Activated T-cell treated with anti-CD3 and anti-CD28 coated beads for 24 hours (primary cell): ENCODE measurements around the gene MAPK1.
"Not testable (repeated sequence)": the region's sequence is repeated elsewhere in the genome, so short reads cannot be mapped to it uniquely, and the experiment has no call there.

ENCODE experiments used
- DNase-seq: peaks from one replicate; pipeline ENCODE4 v3.0.0-alpha.2; 2020; ENCODE audit warnings: low read depth

The MAPK1 gene

DNA sequence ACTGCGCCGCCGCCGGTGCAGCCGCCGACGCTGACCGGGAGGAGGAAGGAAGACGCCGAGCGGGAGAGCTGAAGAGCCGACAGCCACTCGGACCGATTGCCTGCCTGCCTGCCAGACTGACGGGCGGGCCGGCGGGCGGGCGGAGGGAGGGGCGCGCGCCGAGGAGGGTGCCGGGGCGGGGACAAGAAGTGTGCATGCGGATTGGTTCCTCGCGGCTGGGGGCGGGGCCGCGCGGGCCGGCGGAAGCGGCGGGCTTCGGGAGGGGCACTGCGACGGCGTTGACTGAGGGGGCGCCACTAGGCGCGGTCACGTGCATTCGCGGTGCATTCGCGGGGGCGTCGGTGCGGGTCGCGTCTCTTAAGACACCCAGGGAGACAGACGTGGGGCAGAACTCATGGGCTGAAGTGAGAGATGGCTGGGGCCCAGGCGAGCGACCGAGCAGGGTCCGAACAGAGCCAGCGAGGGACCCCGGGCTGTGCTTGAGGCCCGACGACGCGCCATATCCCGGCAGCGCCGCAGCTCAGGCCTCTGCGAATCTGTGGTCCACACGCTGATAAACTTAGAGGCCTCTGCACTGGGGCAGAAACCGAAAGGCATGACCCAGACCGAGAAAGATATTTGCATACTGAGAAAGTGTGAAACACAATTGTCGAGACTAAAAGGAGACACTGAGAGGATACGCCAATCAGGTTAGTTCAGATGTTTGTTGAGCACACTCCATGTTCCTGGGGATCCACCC is at the start of gene MAPK1:
MAPK1 (minus strand) TSS at position 118 of the 739 bp plus-strand sequence. CDS start 205 bp downstream, outside the sequence.
- peak; percentile 92 for DNase-seq

DNA sequence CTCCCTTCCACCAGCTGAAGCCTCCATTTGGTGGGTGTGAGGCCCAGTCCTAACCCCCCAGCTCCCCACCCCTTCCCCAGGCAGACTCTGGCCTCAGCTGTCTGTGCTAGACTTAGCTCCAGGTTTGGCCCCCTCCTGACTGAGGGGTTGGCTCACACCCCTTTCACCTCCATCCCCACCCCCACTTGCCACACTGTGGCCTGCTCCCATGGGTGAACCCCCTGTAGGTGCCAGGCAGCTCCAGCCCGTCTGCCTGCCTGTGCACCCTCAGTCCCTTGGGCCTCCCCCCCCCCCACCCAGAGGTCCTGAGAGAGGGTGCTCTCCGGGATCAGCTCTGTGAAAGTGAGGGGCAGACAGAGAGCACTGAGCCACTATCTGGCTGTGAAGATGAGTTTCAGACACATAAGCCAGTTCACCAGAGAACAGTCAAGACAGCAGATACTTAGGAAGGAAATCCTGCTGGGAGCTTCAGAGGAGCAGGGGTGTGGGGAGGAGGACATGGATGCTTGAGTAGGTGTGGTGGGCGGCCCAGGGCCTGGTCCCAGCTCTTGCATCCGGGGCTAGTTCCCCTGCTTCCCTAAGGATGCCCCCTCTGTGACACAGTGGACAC is 49.0 kb upstream of the MAPK1 start:
- no peak for DNase-seq

DNA sequence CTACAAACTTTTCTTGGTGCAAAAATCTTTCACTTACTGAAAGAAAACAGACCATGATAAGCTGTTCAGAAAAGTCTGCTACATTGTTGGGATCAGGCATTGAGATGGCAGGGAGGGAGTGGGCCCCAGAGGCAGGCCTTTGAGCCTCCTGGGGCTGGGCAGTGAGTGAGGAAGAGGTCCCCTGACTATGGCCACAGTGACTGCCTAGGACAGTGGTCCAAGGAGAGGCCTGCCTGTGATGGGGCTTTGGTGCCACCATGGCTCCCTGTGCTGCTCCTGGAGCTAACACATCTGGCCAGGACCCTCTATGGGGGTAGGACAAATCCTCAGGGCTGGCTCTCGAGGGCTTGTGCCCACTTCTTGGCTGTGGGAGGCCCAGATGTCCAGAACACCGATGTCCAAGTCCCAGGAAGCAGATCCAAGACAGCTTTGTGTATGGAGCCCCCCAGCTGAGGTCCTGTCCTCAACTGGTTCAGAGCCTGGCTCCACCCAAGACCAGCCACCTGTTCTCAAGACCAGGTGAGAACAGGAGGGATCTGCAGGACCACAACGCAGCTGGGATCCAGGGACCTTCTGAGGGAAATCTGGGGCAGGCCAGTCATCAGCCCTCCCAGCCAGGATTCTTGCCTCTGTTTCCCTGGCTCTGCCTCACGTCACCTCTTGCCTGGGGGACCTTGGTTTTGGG is 48.3 kb upstream of the MAPK1 start:
- DNase-seq: no peak

DNA sequence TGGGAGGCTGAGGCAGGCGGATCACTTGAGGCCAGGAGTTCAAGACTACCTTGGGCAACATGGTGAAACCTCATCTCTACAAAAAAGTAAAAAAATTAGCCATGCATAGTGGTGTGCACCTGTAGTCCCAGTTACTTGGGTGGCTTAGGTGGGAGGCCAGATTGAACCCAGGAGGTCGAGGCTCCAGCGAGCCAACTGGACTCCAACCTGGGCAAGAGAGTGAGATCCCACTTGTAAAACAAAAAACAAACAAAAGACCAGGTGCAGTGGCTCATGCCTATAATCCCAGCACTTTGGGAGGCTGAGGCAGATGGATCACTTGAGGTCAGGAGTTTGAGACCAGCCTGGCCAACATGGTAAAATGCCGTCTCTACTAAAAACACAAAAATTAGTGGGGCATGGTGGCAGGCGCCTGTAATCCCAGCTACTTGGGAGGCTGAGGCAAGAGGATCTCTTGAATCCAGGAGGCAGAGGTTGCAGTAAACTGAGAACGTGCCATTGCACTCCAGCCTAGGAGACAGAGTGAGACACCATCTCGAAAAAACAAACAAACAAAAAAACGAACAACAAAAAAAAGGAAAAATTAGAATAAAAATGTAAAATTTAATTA is 46.7 kb upstream of the MAPK1 start:
- not testable (repeated sequence) for DNase-seq

DNA sequence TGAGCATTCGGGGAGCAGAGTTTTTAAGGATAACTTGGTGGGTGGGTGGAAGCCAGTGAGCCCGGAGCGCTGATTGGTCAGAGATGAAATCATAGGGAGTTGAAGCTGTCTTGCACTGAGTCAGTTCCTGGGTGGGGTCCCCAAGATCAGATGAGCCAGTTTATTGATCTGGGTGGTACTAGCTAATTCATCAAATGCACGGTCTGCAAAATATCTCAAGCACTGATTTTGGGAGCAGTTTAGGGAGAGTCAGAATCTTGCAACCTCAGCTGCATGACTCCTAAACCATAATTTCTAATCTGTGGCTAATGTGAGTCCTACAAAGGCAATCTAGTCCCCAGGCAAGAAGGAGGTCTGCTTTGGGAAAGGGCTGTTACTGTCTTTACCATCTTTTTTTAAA is 42.9 kb upstream of the MAPK1 start:
- not testable (repeated sequence) for DNase-seq

DNA sequence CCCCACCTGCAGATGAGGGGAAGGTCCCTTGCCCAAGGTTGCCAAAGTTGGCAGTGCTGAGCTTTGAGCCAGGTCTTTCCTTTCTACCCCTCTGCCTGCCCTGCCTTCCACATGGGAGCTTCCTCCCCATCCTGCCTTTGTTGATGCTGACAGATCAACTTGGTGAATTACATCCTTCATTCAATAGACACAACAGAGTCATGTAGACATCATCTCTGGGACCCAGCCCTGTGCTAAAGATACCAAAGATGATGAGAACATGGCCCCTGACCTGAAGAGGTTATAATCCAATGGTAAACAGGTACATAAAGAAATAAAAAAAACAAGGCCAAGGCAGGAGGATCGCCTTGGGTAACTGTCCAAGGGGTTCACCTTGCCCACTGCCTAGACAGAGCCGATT is 42.4 kb upstream of the MAPK1 start:
- DNase-seq: no peak

DNA sequence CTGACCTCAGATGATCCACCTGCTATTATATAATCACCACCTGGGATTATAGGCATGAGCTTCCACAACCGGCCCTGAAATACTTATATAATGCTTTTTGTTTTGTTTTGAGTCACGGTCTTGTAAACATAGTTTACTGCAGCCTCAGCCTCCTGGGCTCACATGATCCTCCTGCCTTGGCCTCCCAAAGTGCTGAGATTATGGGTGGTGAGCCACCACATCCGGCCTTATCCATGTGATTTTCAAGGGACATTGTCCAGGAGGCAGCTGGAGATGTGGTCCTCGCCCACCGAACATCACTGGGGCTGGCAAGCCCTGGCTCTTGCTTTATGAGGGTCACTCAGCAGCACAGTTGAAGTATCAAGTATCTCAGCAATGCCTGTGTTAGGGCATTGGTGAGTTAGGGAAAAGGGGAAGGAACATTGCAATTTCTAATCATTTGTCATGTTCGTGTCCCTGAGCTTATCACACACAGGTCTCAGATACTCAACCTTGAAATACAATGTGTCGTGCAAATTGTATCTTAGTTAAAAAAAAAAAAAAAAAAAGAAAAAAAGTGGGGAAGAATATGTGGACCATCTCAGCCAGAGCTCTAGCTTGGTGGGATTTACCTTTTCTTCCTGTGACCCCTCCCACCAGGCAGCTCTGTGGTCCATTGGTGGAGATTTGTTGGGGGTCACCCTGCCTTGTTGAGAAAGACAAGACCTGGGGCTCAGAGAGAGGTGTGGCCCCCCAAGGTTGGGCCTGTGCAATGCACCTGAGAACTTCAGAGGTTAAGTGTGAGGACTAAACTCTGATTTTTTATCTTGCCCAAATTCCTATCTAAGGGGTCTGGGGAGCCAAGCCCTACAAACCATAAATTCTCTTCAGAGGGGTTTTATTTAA is 40.4 kb upstream of the MAPK1 start:
- no peak for DNase-seq

DNA sequence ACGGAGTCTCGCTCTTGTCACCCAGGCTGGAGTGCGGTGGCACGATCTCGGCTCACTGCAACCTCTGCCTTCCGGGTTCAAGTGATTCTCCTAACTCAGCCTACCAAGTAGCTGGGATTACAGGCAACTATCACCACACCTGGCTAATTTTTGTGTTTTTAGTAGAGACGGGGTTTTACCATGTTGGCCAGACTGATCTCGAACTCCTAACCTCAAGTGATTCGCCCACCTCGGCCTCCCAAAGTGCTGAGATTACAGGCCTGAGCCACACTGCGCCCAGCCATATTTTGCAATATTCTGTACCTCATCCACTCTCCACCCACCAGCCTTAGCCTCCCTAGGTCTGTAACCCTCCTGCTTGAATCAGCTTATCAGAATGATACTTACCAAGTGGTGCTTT is 37.8 kb upstream of the MAPK1 start:
- not testable (repeated sequence) for DNase-seq

DNA sequence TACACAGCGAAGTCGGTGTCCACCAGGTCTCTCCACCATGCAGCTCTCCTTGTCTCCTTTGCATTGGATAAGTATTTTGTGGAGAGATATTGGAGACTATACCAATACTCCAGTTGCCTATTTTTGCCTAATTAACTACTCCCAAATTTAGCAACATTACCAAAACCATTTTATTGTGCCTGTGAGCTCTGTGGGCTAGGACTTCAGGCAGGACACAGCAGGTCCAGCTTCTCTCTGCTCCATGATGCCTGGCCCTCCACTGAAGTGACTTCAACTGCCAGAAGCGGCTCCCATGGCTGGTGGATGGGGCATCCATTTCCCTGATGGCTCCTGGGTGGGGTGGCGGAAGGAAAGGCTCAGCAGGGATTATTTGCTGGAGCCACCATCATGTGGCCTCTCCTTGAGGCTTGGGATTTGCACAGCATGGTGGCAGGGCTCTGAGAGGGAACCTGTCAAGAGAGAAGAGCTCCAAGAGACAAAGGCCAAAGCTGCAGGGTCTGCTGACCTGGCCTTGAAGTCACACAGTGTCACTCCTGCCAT is 36.9 kb upstream of the MAPK1 start:
- DNase-seq: no peak

DNA sequence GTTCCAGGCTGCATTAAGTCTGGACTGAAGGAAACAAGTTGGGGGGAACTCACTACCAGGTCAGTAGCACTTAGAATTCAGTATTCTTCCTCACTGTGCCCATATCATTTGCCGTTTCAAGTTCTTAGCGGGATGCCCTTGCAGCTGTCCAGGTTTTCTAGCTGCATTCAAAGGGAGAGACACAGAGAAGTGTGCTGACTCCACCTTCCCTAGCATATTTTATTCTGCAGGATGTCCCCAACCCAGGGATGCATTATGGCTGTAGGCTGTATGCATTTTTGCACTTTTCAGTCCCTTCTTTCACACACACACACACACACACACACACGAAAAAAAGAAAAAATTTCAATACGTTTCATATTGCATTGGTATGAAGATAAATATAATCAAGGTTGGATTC is 35.8 kb upstream of the MAPK1 start:
- no peak for DNase-seq

DNA sequence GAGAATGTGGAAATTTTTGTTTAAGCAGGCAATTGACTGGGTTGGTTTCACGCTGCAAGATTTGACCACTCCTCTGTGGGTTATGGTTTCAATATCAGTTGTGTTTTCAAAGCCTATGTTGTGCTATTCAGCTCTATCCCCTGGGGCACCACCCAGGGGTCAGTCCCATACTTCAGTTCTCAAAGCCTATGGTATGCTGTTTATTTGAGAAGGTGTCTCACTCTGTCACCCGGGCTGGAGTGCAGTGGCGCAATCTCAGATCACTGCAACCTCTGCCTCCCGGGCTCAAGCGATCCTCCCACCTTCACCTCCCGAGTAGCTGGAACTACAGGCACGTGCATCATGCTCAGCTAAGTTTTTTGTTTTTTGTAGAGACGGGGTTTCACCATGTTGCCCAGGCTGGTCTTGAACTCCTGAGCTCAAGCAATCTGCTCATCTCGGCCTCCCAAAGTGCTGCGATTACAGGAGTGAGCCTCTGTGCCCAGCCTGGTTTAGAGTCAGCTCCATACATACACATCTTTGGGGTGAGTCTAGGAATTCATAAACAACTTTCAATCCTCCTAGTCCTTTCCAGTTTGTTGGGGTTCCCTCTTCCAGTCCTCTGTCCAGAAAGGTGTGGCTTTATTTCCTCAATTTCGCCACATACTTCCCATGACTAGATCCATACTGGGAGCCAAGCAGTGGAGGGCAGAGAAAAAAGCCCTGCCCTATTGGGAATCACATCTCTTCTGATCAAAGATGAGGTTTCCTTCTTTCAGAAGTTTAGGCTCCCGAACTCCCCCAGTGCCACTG is 35.0 kb upstream of the MAPK1 start:
- DNase-seq: no peak

DNA sequence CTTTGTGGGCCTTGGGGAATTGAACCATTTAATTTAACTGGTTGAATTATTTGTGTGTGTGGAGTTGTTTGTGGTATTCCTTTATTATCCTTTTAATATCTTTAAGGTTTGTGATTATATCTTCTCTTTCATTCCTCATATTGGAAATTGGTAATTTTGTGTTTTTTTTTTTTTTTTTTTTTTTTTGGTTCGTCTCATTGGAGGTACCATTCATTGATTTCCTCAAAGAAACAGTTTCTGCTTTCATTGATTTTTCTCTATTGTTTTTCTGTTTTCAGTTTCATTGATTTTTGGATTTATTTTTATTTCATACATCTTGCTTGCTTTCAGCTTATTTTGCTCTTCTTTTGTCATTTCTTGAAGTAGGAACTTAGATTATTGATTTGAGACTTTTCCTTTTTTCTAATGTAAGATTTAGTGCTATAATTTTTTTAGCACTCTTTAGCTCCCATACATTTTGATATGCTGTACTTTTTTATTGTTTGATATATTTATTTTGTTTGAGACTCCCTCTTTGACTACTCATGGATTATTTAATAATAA is 31.0 kb upstream of the MAPK1 start:
- DNase-seq: no peak

DNA sequence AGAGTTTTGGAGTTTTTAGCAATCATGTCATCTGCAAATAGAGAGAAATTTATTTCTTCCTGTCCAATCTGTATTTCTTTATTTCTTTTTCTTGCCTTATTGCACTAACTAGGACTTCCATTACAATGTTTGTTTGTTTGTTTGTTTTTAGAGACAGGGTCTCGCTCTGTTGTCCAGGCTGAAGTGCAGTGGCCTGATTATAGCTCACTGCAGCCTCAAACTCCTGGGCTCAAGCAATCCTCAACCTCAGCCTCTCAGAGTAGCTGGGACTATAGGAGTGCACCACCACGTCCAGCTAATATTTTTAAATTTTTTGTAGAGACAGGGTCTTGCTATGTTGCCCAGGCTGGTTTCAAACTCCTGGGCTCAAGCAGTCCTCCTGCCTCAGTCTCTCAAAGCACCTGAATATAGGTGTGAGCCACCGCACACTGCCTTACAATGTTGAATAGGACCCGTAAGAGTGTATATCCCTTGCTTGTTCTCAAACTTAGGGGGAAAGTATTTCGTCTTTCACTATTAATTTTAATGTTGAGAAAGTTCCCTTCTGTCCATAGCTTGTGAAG is 29.6 kb upstream of the MAPK1 start:
- no peak for DNase-seq

DNA sequence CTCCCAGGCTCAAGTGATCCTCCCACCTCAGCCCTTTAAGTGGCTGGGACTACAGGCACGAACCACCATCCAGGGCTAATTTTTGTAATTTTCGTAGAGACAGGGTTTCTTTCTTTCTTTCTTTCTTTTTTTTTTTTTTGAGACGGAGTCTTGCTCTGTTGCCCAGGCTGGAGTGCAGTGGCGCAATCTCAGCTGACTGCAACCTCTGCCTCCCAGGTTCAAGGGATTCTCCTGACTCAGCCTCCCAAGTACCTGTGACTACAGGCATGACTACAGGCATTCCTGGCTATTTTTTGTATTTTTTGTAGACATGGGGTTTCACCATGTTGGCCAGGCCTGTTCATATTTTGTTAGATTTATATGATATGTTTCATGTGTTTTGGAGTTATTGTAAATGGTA is 28.8 kb upstream of the MAPK1 start:
- not testable (repeated sequence) for DNase-seq

DNA sequence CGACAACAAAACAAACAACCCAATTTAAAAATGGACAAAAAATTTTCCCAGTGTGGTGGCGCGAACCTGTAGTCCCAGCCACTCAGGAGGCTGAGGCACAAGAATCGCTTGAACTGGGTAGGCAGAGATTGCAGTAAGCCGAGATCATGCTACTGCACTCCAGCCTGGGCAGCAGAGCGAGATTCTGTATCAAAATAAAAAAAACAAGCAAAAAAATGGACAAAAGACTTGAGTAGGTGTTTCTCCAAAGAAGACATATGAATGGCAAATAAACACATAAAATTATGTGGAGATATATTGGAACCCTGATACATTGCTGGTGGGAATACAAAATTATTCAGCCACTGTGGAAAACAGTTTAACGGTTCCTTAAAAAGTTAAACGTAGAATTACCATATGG is 27.4 kb upstream of the MAPK1 start:
- DNase-seq: no peak

DNA sequence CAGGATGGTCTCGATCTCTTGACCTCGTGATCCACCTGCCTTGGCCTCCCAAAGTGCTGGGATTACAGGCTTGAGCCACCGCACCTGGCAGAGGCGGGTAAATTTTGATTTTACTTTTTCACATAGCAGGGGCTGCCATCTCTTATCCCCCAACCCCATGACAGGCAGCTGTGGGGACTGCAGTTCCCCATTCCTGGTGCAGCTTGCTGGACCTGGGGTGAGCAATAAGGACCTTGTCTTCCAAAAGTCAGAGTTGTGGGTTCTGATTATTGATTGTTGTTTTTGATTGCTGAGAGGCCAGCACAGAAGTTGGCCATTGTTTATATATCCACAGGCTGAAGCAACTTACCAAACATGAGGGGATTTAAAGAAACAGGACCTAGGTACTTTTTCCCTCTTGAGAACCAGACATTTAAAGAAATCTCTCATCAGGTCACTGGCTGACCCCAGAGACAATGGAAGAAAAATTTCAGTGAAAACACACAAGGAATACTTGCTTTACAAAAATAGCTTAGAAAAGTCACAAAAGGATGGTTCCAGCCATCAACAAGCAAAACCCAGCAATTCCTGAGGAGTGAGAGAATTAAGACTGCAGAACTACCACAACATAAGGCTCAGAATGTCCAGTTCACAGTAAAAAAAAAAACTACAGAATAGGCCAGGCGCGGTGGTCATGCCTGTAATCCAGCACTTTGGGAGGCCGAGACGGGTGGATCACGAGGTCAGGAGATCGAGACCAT is 22.0 kb upstream of the MAPK1 start:
- DNase-seq: no peak

DNA sequence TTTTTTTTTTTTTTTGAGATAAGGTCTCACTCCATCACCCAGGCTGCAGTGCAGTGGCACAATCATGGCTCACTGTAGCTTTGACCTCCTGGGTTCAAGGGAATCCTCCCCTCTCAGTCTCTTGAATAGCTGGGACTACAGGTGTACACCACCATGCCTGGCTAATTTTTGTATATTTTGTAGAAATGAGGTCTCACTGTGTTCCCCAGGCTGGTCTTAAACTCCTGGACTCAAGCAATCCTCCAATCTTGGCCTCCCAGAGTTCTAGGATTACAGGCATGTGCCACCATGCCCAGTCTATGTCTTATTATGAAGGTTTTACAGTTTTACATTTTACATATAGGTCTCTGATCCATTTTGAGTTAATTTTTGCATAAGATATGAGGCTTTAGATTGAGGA is 20.4 kb upstream of the MAPK1 start:
- DNase-seq: no peak

DNA sequence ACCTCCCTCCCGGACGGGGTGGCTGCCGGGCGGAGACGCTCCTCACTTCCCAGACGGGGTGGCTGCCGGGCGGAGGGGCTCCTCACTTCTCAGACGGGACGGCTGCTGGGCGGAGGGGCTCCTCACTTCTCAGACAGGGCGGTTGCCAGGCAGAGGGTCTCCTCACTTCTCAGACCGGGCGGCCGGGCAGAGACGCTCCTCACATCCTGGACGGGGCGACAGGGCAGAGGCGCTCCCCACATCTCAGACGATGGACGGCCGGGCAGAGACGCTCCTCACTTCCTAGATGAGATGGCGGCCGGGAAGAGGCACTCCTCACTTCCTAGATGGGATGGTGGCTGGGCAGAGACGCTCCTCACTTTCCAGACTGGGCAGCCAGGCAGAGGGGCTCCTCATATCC is 16.5 kb upstream of the MAPK1 start:
- DNase-seq: not testable (repeated sequence)

DNA sequence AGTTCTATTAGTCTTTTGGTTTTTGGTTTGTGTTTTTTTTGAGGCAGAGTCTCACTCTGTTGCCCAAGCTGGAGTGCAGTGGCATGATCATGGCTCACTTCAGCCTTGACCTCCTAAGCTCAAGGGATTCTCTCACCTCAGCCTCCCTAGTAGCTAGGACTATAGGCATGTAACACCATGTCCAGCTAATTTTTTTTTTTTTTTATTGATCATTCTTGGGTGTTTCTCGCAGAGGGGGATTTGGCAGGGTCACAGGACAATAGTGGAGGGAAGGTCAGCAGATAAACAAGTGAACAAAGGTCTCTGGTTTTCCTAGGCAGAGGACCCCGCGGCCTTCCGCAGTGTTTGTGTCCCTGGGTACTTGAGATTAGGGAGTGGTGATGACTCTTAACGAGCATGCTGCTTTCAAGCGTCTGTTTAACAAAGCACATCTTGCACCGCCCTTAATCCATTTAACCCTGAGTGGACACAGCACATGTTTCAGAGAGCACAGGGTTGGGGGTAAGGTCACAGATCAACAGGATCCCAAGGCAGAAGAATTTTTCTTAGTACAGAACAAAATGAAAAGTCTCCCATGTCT is 15.4 kb upstream of the MAPK1 start:
- DNase-seq: not testable (repeated sequence)
